HEK293 (cell line): ENCODE results near the gene XYLT2.

Experiments used
- CTCF ChIA-PET: fragments of 350-600 bp; formaldehyde crosslinking; extraction: SDS; loops from one replicate; lab custom pipeline; 2021; ENCODE audit warnings: antibody characterized with exemption; lab: Yijun Ruan, JAX
- POLR2A ChIA-PET: fragments of 300-600 bp; formaldehyde crosslinking; extraction: SDS; loops from one replicate; lab custom pipeline; 2020; ENCODE audit warnings: antibody characterized with exemption, inconsistent platforms; lab: Yijun Ruan, JAX
- H3K27ac ChIP-seq: fragments of 200-500 bp; sonication (Bioruptor generic); 2 replicates; pipeline ENCODE4 v1.5.1; 2014; ENCODE audit warnings: low read depth, low read length, control low read depth, inconsistent platforms; ENCODE audit errors: extremely low read depth
- H3K36me3 ChIP-seq, 2 experiments: fragments of 200-500 bp in 1 of 2; sonication (Bioruptor generic) in 1 of 2; 1 replicate in 1 of 2; 2 replicates in 1 of 2; pipeline ENCODE4 v1.5.1; 2014 to 2017; ENCODE audit warnings: inconsistent platforms in 2 of 2, low read length in 2 of 2; ENCODE audit not compliant: control insufficient read depth in 2 of 2, insufficient read depth in 1 of 2
- H3K4me1 ChIP-seq: fragments of 200-500 bp; sonication (Bioruptor generic); 2 replicates; pipeline ENCODE4 v1.5.1; 2014; ENCODE audit warnings: mild to moderate bottlenecking, low read length, inconsistent platforms; ENCODE audit not compliant: control insufficient read depth, insufficient read depth
- H3K4me3 ChIP-seq: 2 replicates; pipeline ENCODE4 v1.5.1; 2011; ENCODE audit warnings: low read depth, mild to moderate bottlenecking, control low read depth, low read length, moderate library complexity
- H3K9me3 ChIP-seq: fragments of 200-500 bp; sonication (Bioruptor generic); 2 replicates; pipeline ENCODE4 v1.5.1; 2014; ENCODE audit warnings: low read depth, low read length, inconsistent platforms; ENCODE audit not compliant: control insufficient read depth, insufficient read depth
- EGR2 ChIP-seq: fragments of 450-650 bp; formaldehyde crosslinking; IDR thresholded peaks from 2 replicates; pipeline ENCODE4 v1.5.1; 2016; ENCODE audit warnings: low read depth, missing biosample characterization, missing genetic modification characterization
- FEZF1 ChIP-seq: fragments of 450-650 bp; formaldehyde crosslinking; IDR thresholded peaks from 2 replicates; pipeline ENCODE4 v1.5.1; 2016; ENCODE audit warnings: missing biosample characterization, missing genetic modification characterization
- GLI4 ChIP-seq: fragments of 450-650 bp; formaldehyde crosslinking; IDR thresholded peaks from 2 replicates; pipeline ENCODE4 v1.5.1; 2016; ENCODE audit warnings: missing biosample characterization, missing genetic modification characterization
- GLIS2 ChIP-seq: fragments of 450-650 bp; formaldehyde crosslinking; IDR thresholded peaks from 2 replicates; pipeline ENCODE4 v1.5.1; 2016; ENCODE audit warnings: missing biosample characterization, missing genetic modification characterization
- HOXA7 ChIP-seq: sonication (generic); formaldehyde crosslinking; IDR thresholded peaks from 2 replicates; pipeline ENCODE4 v1.8.1; 2022; ENCODE audit warnings: missing genetic modification reagents, borderline replicate concordance
- KLF10 ChIP-seq: fragments of 450-650 bp; IDR thresholded peaks from 2 replicates; pipeline ENCODE4 v1.5.1; 2018; ENCODE audit warnings: missing biosample characterization, mild to moderate bottlenecking, missing genetic modification characterization
- PRDM1 ChIP-seq: fragments of 450-650 bp; formaldehyde crosslinking; IDR thresholded peaks from 2 replicates; pipeline ENCODE4; 2016; ENCODE audit warnings: missing biosample characterization, missing genetic modification characterization
- SCRT1 ChIP-seq: fragments of 450-650 bp; formaldehyde crosslinking; IDR thresholded peaks from 2 replicates; pipeline ENCODE4 v1.5.1; 2016; ENCODE audit warnings: missing biosample characterization, missing genetic modification characterization, borderline replicate concordance
- TRIM28 ChIP-seq: IDR thresholded peaks from 2 replicates; pipeline ENCODE4 v1.6.1; 2011; ENCODE audit warnings: low read length, control low read depth, borderline replicate concordance
- ZBTB17 ChIP-seq: fragments of 450-650 bp; formaldehyde crosslinking; IDR thresholded peaks from 2 replicates; pipeline ENCODE4 v1.5.1; 2016; ENCODE audit warnings: missing biosample characterization, missing genetic modification characterization
- ZFP3 ChIP-seq: fragments of 450-650 bp; formaldehyde crosslinking; IDR thresholded peaks from 2 replicates; pipeline ENCODE4 v1.5.1; 2016; ENCODE audit warnings: low read depth, missing biosample characterization, missing genetic modification characterization
- ZIC2 ChIP-seq: fragments of 450-650 bp; formaldehyde crosslinking; IDR thresholded peaks from 2 replicates; pipeline ENCODE4 v1.5.1; 2016; ENCODE audit warnings: missing biosample characterization, missing genetic modification characterization
- ZNF112 ChIP-seq: fragments of 450-650 bp; formaldehyde crosslinking; IDR thresholded peaks from 2 replicates; pipeline ENCODE4 v1.5.0; 2017; ENCODE audit warnings: missing biosample characterization, missing genetic modification characterization
- ZNF146 ChIP-seq: fragments of 450-650 bp; formaldehyde crosslinking; IDR thresholded peaks from 2 replicates; pipeline ENCODE4 v1.5.1; 2016; ENCODE audit warnings: missing biosample characterization, missing genetic modification characterization
- ZNF175 ChIP-seq: fragments of 450-650 bp; formaldehyde crosslinking; IDR thresholded peaks from 2 replicates; pipeline ENCODE4 v1.5.1; 2016; ENCODE audit warnings: missing biosample characterization, missing genetic modification characterization
- ZNF221 ChIP-seq: fragments of 450-650 bp; formaldehyde crosslinking; IDR thresholded peaks from 2 replicates; pipeline ENCODE4 v1.5.1; 2017; ENCODE audit warnings: missing biosample characterization, missing genetic modification characterization, borderline replicate concordance
- ZNF266 ChIP-seq: fragments of 450-650 bp; formaldehyde crosslinking; IDR thresholded peaks from 2 replicates; pipeline ENCODE4 v1.5.1; 2016; ENCODE audit warnings: missing biosample characterization, missing genetic modification characterization, low read depth
- ZNF324 ChIP-seq: fragments of 450-650 bp; formaldehyde crosslinking; IDR thresholded peaks from 2 replicates; pipeline ENCODE4 v1.5.1; 2016; ENCODE audit warnings: missing biosample characterization, missing genetic modification characterization
- ZNF350 ChIP-seq: fragments of 450-650 bp; formaldehyde crosslinking; IDR thresholded peaks from 2 replicates; pipeline ENCODE4 v1.5.0; 2017; ENCODE audit warnings: missing biosample characterization, mild to moderate bottlenecking, missing genetic modification characterization
- ZNF544 ChIP-seq: fragments of 450-650 bp; formaldehyde crosslinking; IDR thresholded peaks from 2 replicates; pipeline ENCODE4 v1.5.0; 2017; ENCODE audit warnings: missing biosample characterization, missing genetic modification characterization
- ZNF560 ChIP-seq: fragments of 450-650 bp; formaldehyde crosslinking; IDR thresholded peaks from 2 replicates; pipeline ENCODE4 v1.5.1; 2017; ENCODE audit warnings: missing biosample characterization, missing genetic modification characterization, borderline replicate concordance
- ZNF629 ChIP-seq: fragments of 450-650 bp; formaldehyde crosslinking; IDR thresholded peaks from 2 replicates; pipeline ENCODE4 v1.5.1; 2017; ENCODE audit warnings: missing biosample characterization, missing genetic modification characterization
- ZNF76 ChIP-seq: fragments of 450-650 bp; formaldehyde crosslinking; IDR thresholded peaks from 2 replicates; pipeline ENCODE4; 2016; ENCODE audit warnings: low read depth, missing biosample characterization, missing genetic modification characterization, borderline replicate concordance
- TF ChIP-seq, protein P1 (sequence below): fragments of 450-650 bp; formaldehyde crosslinking; IDR thresholded peaks from 2 replicates; pipeline ENCODE4 v1.5.1; 2016; ENCODE audit warnings: missing biosample characterization, missing genetic modification characterization
- TF ChIP-seq, protein P2 (sequence below): fragments of 450-650 bp; formaldehyde crosslinking; IDR thresholded peaks from 2 replicates; pipeline ENCODE4 v1.5.1; 2016; ENCODE audit warnings: missing biosample characterization, missing genetic modification characterization

XYLT2 gene

GRCh38 chr17:50364715-50365114 is 18.8 kb downstream of the XYLT2 start:
- 0 out of 2 replicates have a peak, but pooled peaks cover 5% of the 10 kb centered on the region for H3K4me1 ChIP-seq
- peaks cover 19 to 79% of the 10 kb centered on the region in 2 experiments for H3K36me3 ChIP-seq
- H3K27ac ChIP-seq = no peak overlapping the region
- no peak overlapping the region for H3K4me3 ChIP-seq
- H3K9me3 ChIP-seq = no peaks in the 10 kb centered on the region
- TF ChIP-seq GLIS2 (peak; percentile 34; the same call in 1 of the 2 replicates), ZNF324 (no peak), ZIC2 (tag by site-specific recombination) (peak; percentile 40; the same call in 1 of the 2 replicates), ZNF544 (tag by site-specific recombination) (no peak), ZNF221 (tag by site-specific recombination) (no peak), ZNF175 (tag by site-specific recombination) (no peak), ZNF629 (tag by site-specific recombination) (no peak), FEZF1 (tag by site-specific recombination) (no peak), TRIM28 (no peak), ZNF112 (tag by site-specific recombination) (no peak), KLF10 (tag by site-specific recombination) (no peak), PRDM1 (no peak), SCRT1 (no peak), ZNF560 (no peak), ZNF266 (tag by site-specific recombination) (no peak), EGR2 (tag by site-specific recombination) (no peak), ZNF76 (tag by site-specific recombination) (no peak), ZNF146 (tag by site-specific recombination) (no peak), ZNF350 (tag by site-specific recombination) (no peak), GLI4 (no peak), ZBTB17 (tag by site-specific recombination) (0 out of 2 replicates have a peak, but pooled peaks have one; percentile 7)
- TF ChIP-seq, protein P1, sequence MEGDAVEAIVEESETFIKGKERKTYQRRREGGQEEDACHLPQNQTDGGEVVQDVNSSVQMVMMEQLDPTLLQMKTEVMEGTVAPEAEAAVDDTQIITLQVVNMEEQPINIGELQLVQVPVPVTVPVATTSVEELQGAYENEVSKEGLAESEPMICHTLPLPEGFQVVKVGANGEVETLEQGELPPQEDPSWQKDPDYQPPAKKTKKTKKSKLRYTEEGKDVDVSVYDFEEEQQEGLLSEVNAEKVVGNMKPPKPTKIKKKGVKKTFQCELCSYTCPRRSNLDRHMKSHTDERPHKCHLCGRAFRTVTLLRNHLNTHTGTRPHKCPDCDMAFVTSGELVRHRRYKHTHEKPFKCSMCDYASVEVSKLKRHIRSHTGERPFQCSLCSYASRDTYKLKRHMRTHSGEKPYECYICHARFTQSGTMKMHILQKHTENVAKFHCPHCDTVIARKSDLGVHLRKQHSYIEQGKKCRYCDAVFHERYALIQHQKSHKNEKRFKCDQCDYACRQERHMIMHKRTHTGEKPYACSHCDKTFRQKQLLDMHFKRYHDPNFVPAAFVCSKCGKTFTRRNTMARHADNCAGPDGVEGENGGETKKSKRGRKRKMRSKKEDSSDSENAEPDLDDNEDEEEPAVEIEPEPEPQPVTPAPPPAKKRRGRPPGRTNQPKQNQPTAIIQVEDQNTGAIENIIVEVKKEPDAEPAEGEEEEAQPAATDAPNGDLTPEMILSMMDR (tag by site-specific recombination) = peak; percentile 12; the same call in 1 of the 2 replicates
- TF ChIP-seq, protein P2, sequence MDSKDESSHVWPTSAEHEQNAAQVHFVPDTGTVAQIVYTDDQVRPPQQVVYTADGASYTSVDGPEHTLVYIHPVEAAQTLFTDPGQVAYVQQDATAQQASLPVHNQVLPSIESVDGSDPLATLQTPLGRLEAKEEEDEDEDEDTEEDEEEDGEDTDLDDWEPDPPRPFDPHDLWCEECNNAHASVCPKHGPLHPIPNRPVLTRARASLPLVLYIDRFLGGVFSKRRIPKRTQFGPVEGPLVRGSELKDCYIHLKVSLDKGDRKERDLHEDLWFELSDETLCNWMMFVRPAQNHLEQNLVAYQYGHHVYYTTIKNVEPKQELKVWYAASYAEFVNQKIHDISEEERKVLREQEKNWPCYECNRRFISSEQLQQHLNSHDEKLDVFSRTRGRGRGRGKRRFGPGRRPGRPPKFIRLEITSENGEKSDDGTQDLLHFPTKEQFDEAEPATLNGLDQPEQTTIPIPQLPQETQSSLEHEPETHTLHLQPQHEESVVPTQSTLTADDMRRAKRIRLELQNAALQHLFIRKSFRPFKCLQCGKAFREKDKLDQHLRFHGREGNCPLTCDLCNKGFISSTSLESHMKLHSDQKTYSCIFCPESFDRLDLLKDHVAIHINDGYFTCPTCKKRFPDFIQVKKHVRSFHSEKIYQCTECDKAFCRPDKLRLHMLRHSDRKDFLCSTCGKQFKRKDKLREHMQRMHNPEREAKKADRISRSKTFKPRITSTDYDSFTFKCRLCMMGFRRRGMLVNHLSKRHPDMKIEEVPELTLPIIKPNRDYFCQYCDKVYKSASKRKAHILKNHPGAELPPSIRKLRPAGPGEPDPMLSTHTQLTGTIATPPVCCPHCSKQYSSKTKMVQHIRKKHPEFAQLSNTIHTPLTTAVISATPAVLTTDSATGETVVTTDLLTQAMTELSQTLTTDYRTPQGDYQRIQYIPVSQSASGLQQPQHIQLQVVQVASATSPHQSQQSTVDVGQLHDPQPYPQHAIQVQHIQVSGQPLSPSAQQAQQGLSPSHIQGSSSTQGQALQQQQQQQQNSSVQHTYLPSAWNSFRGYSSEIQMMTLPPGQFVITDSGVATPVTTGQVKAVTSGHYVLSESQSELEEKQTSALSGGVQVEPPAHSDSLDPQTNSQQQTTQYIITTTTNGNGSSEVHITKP (tag by site-specific recombination) = no peak
- ChIA-PET POLR2A (interaction anchor here (0.7 to 1.6 kb wide), 4 partner anchors 9 to 165 kb away, joined by 3 to 6 read pairs (median 4); partner anchors contain the start of genes EME1 and MRPL27), CTCF (interaction anchor here (1.1 to 5.5 kb wide), 2 partner anchors 11 to 33 kb away, joined by 5 to 54 read pairs; partner anchors contain the start of gene LRRC59)

DNA sequence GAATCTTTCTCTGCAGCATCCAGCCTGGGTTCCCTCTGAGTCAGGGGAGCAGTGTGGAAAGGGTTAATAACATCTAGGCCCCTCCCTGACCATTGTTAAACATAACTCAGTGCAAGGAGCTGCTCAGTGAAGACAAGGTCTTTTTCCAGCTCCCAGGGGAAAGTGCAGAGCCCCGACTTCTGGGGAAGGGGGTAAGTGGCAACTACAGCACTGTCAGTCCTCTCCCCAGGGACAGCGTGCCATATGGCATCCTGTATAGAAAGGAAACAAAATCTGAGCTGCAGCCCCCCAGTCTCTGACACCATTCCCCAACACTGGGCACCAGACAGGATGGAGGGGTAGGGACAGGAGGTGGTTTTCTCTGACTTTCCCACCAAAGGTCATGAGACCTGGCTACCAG is 19.2 kb downstream of the XYLT2 start:
- peaks cover 24 to 79% of the 10 kb centered on the region in 2 experiments for H3K36me3 ChIP-seq
- no peak overlapping the region for H3K27ac ChIP-seq
- TF ChIP-seq HOXA7 = no peak
- no peak for TF ChIP-seq ZFP3 (tag by site-specific recombination)
- TF ChIP-seq PRDM1 = peak; percentile 17
- H3K4me3 ChIP-seq = no peak overlapping the region
- POLR2A ChIA-PET = interaction anchor here (0.7 to 1.6 kb wide), 4 partner anchors 9 to 165 kb away, joined by 3 to 6 read pairs (median 4); partner anchors contain the start of genes EME1 and MRPL27
- H3K9me3 ChIP-seq = no peaks in the 10 kb centered on the region
- CTCF ChIA-PET = interaction anchor here (0.6 to 5.5 kb wide), 3 partner anchors 10 to 135 kb away, joined by 3 to 54 read pairs (median 5); partner anchors contain the start of gene LRRC59
- H3K4me1 ChIP-seq = 0 out of 2 replicates have a peak, but pooled peaks cover 5% of the 10 kb centered on the region
